NCI-H748 (cell line): Measurements from ENCODE around the gene CEP20.

Experiments used
- DNase-seq: peaks from one replicate; lab custom pipeline; 2025; ENCODE audit not compliant: unreplicated experiment; lab: John Stamatoyannopoulos, UW

The CEP20 gene

GRCh38 chr16:15834502-15834901, 53.9 kb downstream of the CEP20 start:
- DNase-seq, result no peak

GRCh38 chr16:15833541-15833940, 54.9 kb downstream of the CEP20 start:
- no peak for DNase-seq

GRCh38 chr16:15832241-15832640, 56.2 kb downstream of the CEP20 start:
- no peak for DNase-seq

GRCh38 chr16:15830832-15831451, 57.5 kb downstream of the CEP20 start:
- no peak for DNase-seq

GRCh38 chr16:15829460-15829859, 58.9 kb downstream of the CEP20 start:
- no peak for DNase-seq

GRCh38 chr16:15827709-15828343, 60.6 kb downstream of the CEP20 start:
- no peak for DNase-seq

GRCh38 chr16:15827299-15827698, 61.1 kb downstream of the CEP20 start:
- no peak for DNase-seq

- DNase-seq, result no peak
These were observed 62.6 kb downstream of the CEP20 start for GRCh38 chr16:15825750-15826305.

GRCh38 chr16:15822957-15823356, 65.4 kb downstream of the CEP20 start:
- no peak for DNase-seq

- no peak for DNase-seq
These were observed 67.6 kb downstream of the CEP20 start for GRCh38 chr16:15820837-15821236.

- no peak for DNase-seq
These were observed 69.4 kb downstream of the CEP20 start for GRCh38 chr16:15819046-15819445.

- no peak for DNase-seq
These were observed 71.0 kb downstream of the CEP20 start for GRCh38 chr16:15817446-15817845.

- DNase-seq, result no peak
These were observed 72.2 kb downstream of the CEP20 start for GRCh38 chr16:15816228-15816627.
